WI38 (cell line): ENCODE measurements around the gene ANKRD34B.

Experiments used
- H3K4me3 ChIP-seq: 2 replicates; pipeline ENCODE4 v1.5.1; 2011; ENCODE audit warnings: low read depth, mild to moderate bottlenecking, control low read depth, low read length
- CTCF ChIP-seq: IDR thresholded peaks from 2 replicates; pipeline ENCODE4 v1.5.1; 2012; ENCODE audit warnings: low read depth, mild to moderate bottlenecking, control low read depth, low read length

Gene ANKRD34B

GRCh38 chr5:80569961-80570786 is at the start of gene ANKRD34B:
Gene ANKRD34B (minus strand): TSS chr5:80570280. CDS start chr5:80560019, 10,261 bp downstream.
- peak within 1 kb of the TSS; percentile 19; the same call in 1 of the 2 replicates for H3K4me3 ChIP-seq

GRCh38 chr5:80619086-80619485 is 49.0 kb upstream of the ANKRD34B start:
- TF ChIP-seq CTCF: no peak
- H3K4me3 ChIP-seq: no peak overlapping the region

More at GRCh38 chr5:80569961-80570786, at the start of gene ANKRD34B:
- no peak for TF ChIP-seq CTCF

GRCh38 chr5:80618438-80618837 is 48.4 kb upstream of the ANKRD34B start:
- H3K4me3 ChIP-seq: no peak overlapping the region
- TF ChIP-seq CTCF: no peak

GRCh38 chr5:80615266-80615914 is 45.3 kb upstream of the ANKRD34B start:
- no peak for TF ChIP-seq CTCF
- no peak overlapping the region for H3K4me3 ChIP-seq

GRCh38 chr5:80609692-80610091 is 39.6 kb upstream of the ANKRD34B start:
- TF ChIP-seq CTCF: no peak

GRCh38 chr5:80608731-80609130 is 38.7 kb upstream of the ANKRD34B start:
- TF ChIP-seq CTCF: no peak
- H3K4me3 ChIP-seq: no peak overlapping the region

More at GRCh38 chr5:80609692-80610091, 39.6 kb upstream of the ANKRD34B start:
- H3K4me3 ChIP-seq: no peak overlapping the region

GRCh38 chr5:80607832-80608231 is 37.8 kb upstream of the ANKRD34B start:
- TF ChIP-seq CTCF: no peak
- H3K4me3 ChIP-seq: no peak overlapping the region
